ENCODE results near the gene NAGK.
"Not testable (repeated sequence)": the region's sequence is repeated elsewhere in the genome, so short reads cannot be mapped to it uniquely, and the experiment has no call there.

DNA sequence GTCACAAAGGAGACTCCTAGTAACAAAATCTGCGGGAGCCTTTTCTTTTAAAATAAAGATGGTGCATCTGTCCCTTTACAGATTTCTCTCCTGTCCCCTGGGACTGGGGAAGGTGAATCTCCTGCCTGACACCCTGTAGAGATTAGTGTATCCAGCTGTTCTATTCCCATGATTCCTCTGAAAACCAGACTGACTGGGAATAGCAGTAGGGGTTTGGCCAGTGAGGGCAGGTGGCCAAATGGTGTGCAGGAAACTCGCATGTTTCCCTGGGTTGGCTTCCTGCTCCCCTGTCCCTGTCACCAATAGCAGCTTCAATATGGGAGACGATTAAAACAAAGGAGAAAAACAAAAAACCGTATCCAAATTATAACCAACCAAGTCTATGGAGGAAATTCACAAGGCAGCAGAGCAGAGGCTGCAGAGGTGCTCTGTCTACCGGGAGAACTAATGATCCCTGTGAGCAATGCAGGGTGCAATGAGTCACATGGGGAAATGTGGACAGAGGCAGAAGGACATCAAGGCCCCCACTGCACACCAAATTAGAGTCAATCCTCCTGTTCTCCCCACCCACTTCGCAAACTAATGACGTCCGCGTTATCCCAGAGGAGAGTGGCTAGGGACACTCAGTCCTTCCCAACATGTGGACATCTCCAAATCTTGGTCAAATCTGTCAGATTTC, 17.0 kb downstream of the NAGK start:
- TF ChIP-seq, protein P1, sequence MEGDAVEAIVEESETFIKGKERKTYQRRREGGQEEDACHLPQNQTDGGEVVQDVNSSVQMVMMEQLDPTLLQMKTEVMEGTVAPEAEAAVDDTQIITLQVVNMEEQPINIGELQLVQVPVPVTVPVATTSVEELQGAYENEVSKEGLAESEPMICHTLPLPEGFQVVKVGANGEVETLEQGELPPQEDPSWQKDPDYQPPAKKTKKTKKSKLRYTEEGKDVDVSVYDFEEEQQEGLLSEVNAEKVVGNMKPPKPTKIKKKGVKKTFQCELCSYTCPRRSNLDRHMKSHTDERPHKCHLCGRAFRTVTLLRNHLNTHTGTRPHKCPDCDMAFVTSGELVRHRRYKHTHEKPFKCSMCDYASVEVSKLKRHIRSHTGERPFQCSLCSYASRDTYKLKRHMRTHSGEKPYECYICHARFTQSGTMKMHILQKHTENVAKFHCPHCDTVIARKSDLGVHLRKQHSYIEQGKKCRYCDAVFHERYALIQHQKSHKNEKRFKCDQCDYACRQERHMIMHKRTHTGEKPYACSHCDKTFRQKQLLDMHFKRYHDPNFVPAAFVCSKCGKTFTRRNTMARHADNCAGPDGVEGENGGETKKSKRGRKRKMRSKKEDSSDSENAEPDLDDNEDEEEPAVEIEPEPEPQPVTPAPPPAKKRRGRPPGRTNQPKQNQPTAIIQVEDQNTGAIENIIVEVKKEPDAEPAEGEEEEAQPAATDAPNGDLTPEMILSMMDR (conservative IDR thresholded peaks at IDR 0.05; ENCODE audit: low read length) = not testable (repeated sequence)
- TF ChIP-seq EZH2phosphoT487 (IDR thresholded peaks at IDR 0.05; ENCODE audit: borderline replicate concordance) = not testable (repeated sequence)
